H1 (cell line): Measurements from ENCODE around the gene MAD2L1BP. TPM values are rescaled to one million over a fixed set of nuclear protein-coding genes. Genes with fewer than 3 reads are reported as not detected.

ENCODE experiments used
- CHD2 ChIP-seq: IDR thresholded peaks from 2 replicates; pipeline ENCODE4 v1.6.1; 2012; ENCODE audit warnings: low read length, improper control_type of control experiment
- EP300 ChIP-seq, 2 experiments: IDR thresholded peaks; 1 replicate in 1 of 2; 2 replicates in 1 of 2; pipeline ENCODE4 v1.6.1; 2011 to 2012; ENCODE audit warnings: low read depth in 2 of 2, low read length in 2 of 2, mild to moderate bottlenecking in 2 of 2, borderline replicate concordance in 1 of 2, inconsistent platforms in 1 of 2, moderate library complexity in 1 of 2
- FOSL1 ChIP-seq: IDR thresholded peaks from 2 replicates; pipeline ENCODE4 v1.6.1; 2011; ENCODE audit warnings: mild to moderate bottlenecking, low read depth, low read length, moderate library complexity; ENCODE audit not compliant: insufficient read depth
- GABPA ChIP-seq: IDR thresholded peaks from 2 replicates; pipeline ENCODE4 v1.6.1; 2011; ENCODE audit warnings: mild to moderate bottlenecking, low read length, moderate library complexity, borderline replicate concordance; ENCODE audit not compliant: insufficient read depth
- PHF8 ChIP-seq: fragments of 200-600 bp; sonication (generic); conservative IDR thresholded peaks from 2 replicates; pipeline ENCODE4 v1.7.1; 2012; ENCODE audit warnings: low read depth, mild to moderate bottlenecking, inconsistent platforms, low read length, moderate library complexity
- POU5F1 ChIP-seq: IDR thresholded peaks from 2 replicates; pipeline ENCODE4 v1.6.1; 2011; ENCODE audit warnings: low read depth, mild to moderate bottlenecking, low read length, moderate library complexity
- RXRA ChIP-seq: IDR thresholded peaks from 2 replicates; pipeline ENCODE4 v1.6.1; 2011; ENCODE audit warnings: low read depth, mild to moderate bottlenecking, low read length, moderate library complexity; ENCODE audit not compliant: insufficient read depth
- TAF1 ChIP-seq: IDR thresholded peaks from 2 replicates; pipeline ENCODE4 v1.6.1; 2011; ENCODE audit warnings: mild to moderate bottlenecking, low read depth, low read length
- TBP ChIP-seq: IDR thresholded peaks from 2 replicates; pipeline ENCODE4 v1.6.1; 2011; ENCODE audit warnings: low read depth, low read length, improper control_type of control experiment
- polyA plus RNA-seq, 7 experiments: library from polyadenylated mRNA; depleted of rRNA in 3 of 7; stranded (reverse) in 5 of 7; unstranded in 2 of 7; fragments of >200 nt in 5 of 7; fragments of 200-250 nt in 2 of 7; gene quantifications; 1 replicate in 5 of 7; 2 replicates in 1 of 7; 4 replicates in 1 of 7; pipeline versions ENCODE4 v1.2.1 to v1.2.3, GENCODE V29; 2011 to 2013; ENCODE audit warnings: missing spikeins in 2 of 7, mixed read lengths in 2 of 7
- total RNA-seq: library from RNA; stranded (reverse); fragmentation: NEBNext Ultra II Directional; extraction: Animal tissue kit (Norgen Biotek cat#: 25700); gene quantifications from 2 replicates; pipeline ENCODE4 v1.2.1, GENCODE V29; 2021

MAD2L1BP gene
- total and polyA plus RNA-seq, 2 of the 8 experiments (the other 6 are each of a cell fraction or from before 2014, with no cell fraction given): 35.5 to 70.0 TPM

DNA sequence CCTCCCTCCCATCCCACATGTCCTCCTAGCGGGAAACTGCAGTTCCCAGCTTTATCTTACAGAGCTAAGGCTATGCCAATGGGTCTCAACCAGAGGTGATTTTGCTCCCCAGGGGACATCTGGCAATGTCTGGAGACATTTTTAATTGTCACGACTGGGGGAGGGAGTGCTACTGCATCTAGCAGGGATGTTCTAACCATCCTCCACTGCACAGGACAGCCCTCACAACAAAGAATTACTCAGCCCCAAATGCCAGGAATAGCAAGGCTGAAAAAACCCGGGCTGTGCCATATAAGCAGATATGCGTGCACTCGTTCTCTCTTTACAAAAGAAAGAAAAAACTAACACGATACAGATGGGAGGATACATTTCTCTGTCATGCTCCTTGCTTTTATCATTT lies 43.4 kb downstream of the MAD2L1BP start (continued):
- no peak for TF ChIP-seq RXRA
- no peak for TF ChIP-seq FOSL1
- TF ChIP-seq GABPA: no peak
- TF ChIP-seq PHF8: no peak
- no peak for TF ChIP-seq CHD2
- no peak for TF ChIP-seq TAF1
- no peak for TF ChIP-seq TBP
- TF ChIP-seq POU5F1: no peak
- no peak for TF ChIP-seq EP300 (IDR thresholded peaks at IDR 0.05; ENCODE audit: borderline replicate concordance in 1 of 2, low read depth in 2 of 2, low read length in 2 of 2)
